ENCODE measurements around the gene GBA2.

DNA sequence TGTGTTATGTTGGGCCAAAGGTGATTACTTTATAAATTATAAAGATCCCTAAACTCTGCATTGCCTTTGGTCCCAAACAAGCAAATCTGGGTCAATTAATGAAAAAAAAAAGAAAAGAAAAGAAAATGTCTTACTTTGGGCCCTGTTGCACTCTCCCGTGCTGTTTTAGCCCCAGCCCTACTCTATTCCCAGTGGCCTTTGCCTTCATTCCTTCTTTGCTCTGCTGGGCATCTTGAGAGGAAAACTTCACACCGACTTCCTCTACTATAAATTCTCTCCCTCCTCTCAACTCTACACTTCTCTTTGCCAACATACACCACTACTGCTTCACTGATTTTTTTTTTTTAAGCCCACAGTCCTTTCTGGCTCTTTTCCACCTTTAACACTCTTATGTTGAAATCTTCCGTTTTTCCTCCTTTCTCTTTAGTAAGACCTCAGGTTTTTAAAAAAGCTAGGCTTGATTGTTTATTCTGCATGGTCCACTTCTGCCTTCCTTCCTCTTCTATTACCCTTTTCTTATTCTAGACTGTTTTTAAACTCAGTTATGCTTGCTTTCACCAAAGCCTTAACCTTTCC, 9.5 kb upstream of the GBA2 start:
- TF ChIP-seq L3MBTL2 (conservative IDR thresholded peaks at IDR 0.05) (no peak), ZNF384 (IDR thresholded peaks at IDR 0.05) (no peak), ARNT (IDR thresholded peaks at IDR 0.05) (no peak), ELF4 (IDR thresholded peaks at IDR 0.05) (no peak), BHLHE40 (IDR thresholded peaks at IDR 0.05; ENCODE audit: borderline replicate concordance) (no peak), SUZ12 (IDR thresholded peaks at IDR 0.05) (no peak), SP1 (IDR thresholded peaks at IDR 0.05) (no peak), FOXM1 (IDR thresholded peaks at IDR 0.05; ENCODE audit: borderline replicate concordance) (no peak), FOXK2 (IDR thresholded peaks at IDR 0.05) (no peak), HDGF (IDR thresholded peaks at IDR 0.05; ENCODE audit: borderline replicate concordance) (no peak), NFRKB (IDR thresholded peaks at IDR 0.05) (no peak), LEF1 (IDR thresholded peaks at IDR 0.05; ENCODE audit: borderline replicate concordance) (no peak), TARDBP (IDR thresholded peaks at IDR 0.05) (no peak)
